HepG2 (cell line): ENCODE data around the gene KCNIP4. TPM values are rescaled to one million over a fixed set of nuclear protein-coding genes. Genes with fewer than 3 reads are reported as not detected.

Experiments
- ATAC-seq: fragments of 200-7000 bp; cut with Tn5 transposase; 3 replicates; pipeline ENCODE4 v1.9.1; 2020; ENCODE audit warnings: mild to moderate bottlenecking, moderate library complexity
- BruUV-seq: library from RNA; stranded (reverse); fragments of 400-500 nt; replicated peaks from 2 replicates; lab custom pipeline; 2021; lab: Mats Ljungman, UMichigan
- CTCF ChIA-PET: fragments of 300-600 bp; formaldehyde crosslinking; extraction: SDS; loops from one replicate; lab custom pipeline; 2021; ENCODE audit warnings: low total read pairs, inconsistent platforms, low intra/inter-chr PET ratio; lab: Yijun Ruan, JAX
- POLR2A ChIA-PET: fragments of 350-600 bp; sonication (Branson Sonifier 250); formaldehyde crosslinking; loops from one replicate; lab custom pipeline; 2020; ENCODE audit warnings: antibody characterized with exemption, inconsistent platforms; lab: Yijun Ruan, JAX
- DNase-seq: peaks from one replicate; pipeline ENCODE4 v3.0.0-alpha.2; 2015; ENCODE audit warnings: low spot score
- FAIRE-seq: peaks from 3 replicates; lab custom pipeline; 2011; peaks lifted over from hg19 to GRCh38; lab: Jason Lieb, UNC
- H2AFZ ChIP-seq: one replicate; pipeline ENCODE4 v1.6.1; 2011; ENCODE audit warnings: low read length, inconsistent platforms
- H3K27ac ChIP-seq: fragments of 300-600 bp; 3 replicates; pipeline ENCODE4 v1.8.0; 2011; ENCODE audit warnings: mixed run types, mild to moderate bottlenecking, mixed read lengths, low read length, inconsistent platforms; ENCODE audit not compliant: insufficient read depth; ENCODE audit errors: extremely low read length
- H3K27me3 ChIP-seq, 2 experiments: fragments of 200-600 bp in 1 of 2; 2 replicates in 1 of 2; 3 replicates in 1 of 2; pipeline versions ENCODE4 v1.6.0 to v1.8.0; 2011; ENCODE audit warnings: low read length in 2 of 2, mild to moderate bottlenecking in 2 of 2, moderate library complexity in 2 of 2, inconsistent platforms in 1 of 2; ENCODE audit not compliant: insufficient read depth in 2 of 2, control insufficient read depth in 1 of 2
- H3K36me3 ChIP-seq, 2 experiments: fragments of 200-600 bp in 1 of 2; replicated peaks in 1 of 2; 2 replicates in 1 of 2; 3 replicates in 1 of 2; pipeline versions ENCODE4 v1.5.1 to v1.8.0; 2011; ENCODE audit warnings: low read length in 2 of 2, inconsistent platforms in 1 of 2; ENCODE audit not compliant: insufficient read depth in 2 of 2, control insufficient read depth in 1 of 2
- H3K4me1 ChIP-seq: 2 replicates; pipeline ENCODE4 v1.5.1; 2012; ENCODE audit warnings: low read length, inconsistent platforms; ENCODE audit not compliant: insufficient read depth
- H3K4me2 ChIP-seq: 2 replicates; pipeline ENCODE4 v1.6.0; 2011; ENCODE audit warnings: low read depth, low read length, inconsistent platforms
- H3K4me3 ChIP-seq, 3 experiments: fragments of 200-600 bp in 1 of 3; sonication (generic), shearing (Covaris generic) in 1 of 3; replicated peaks in 1 of 3; 2 replicates each; pipeline ENCODE4 v1.5.1; 2011 to 2016; ENCODE audit warnings: low read length in 3 of 3, inconsistent platforms in 2 of 3, low read depth in 2 of 3, mild to moderate bottlenecking in 2 of 3, control low read depth in 1 of 3, mixed read lengths in 1 of 3; ENCODE audit not compliant: insufficient read depth in 1 of 3
- H3K79me2 ChIP-seq: one replicate; pipeline ENCODE4 v1.6.1; 2011; ENCODE audit warnings: low read length, inconsistent platforms; ENCODE audit not compliant: insufficient read depth
- H3K9ac ChIP-seq: 2 replicates; pipeline ENCODE4 v1.6.0; 2011; ENCODE audit warnings: mild to moderate bottlenecking, low read depth, low read length, inconsistent platforms; ENCODE audit not compliant: insufficient read depth
- H3K9me3 ChIP-seq: 2 replicates; pipeline ENCODE4 v1.5.1; 2012; ENCODE audit warnings: mild to moderate bottlenecking, low read length
- H4K20me1 ChIP-seq: 2 replicates; pipeline ENCODE4 v1.6.0; 2011; ENCODE audit warnings: inconsistent platforms, mild to moderate bottlenecking, low read length, moderate library complexity; ENCODE audit not compliant: insufficient read depth
- FOSL1 ChIP-seq: sonication (generic); formaldehyde crosslinking; IDR thresholded peaks from 2 replicates; pipeline ENCODE4 v1.9.0; 2021; ENCODE audit warnings: missing genetic modification reagents, borderline replicate concordance
- HNF4A ChIP-seq: sonication (generic); formaldehyde crosslinking; IDR thresholded peaks from 2 replicates; pipeline ENCODE4 v1.4.0; 2020; ENCODE audit warnings: missing genetic modification reagents
- KAT8 ChIP-seq: IDR thresholded peaks from 2 replicates; pipeline ENCODE4 v1.6.1; 2016; ENCODE audit warnings: missing genetic modification reagents, missing compliant biosample characterization
- MATR3 ChIP-seq: sonication (generic); formaldehyde crosslinking; IDR thresholded peaks from 2 replicates; pipeline ENCODE4 v1.4.0; 2020; ENCODE audit warnings: missing genetic modification reagents
- NFIB ChIP-seq: sonication (generic); formaldehyde crosslinking; IDR thresholded peaks from 2 replicates; pipeline ENCODE4 v1.9.0; 2021; ENCODE audit warnings: missing genetic modification reagents, mild to moderate bottlenecking, borderline replicate concordance
- NFYC ChIP-seq: IDR thresholded peaks from 2 replicates; pipeline ENCODE4 v1.6.1; 2016; ENCODE audit warnings: missing genetic modification reagents, missing compliant biosample characterization
- PAWR ChIP-seq: sonication (generic); formaldehyde crosslinking; IDR thresholded peaks from 2 replicates; pipeline ENCODE4 v1.4.0; 2020; ENCODE audit warnings: missing genetic modification reagents, mild to moderate bottlenecking, borderline replicate concordance
- ZFYVE20 ChIP-seq: sonication (generic); formaldehyde crosslinking; IDR thresholded peaks from 2 replicates; pipeline ENCODE4 v1.8.0; 2023; ENCODE audit warnings: low read depth, mild to moderate bottlenecking, moderate library complexity, missing genetic modification reagents, borderline replicate concordance
- ZKSCAN8 ChIP-seq: IDR thresholded peaks from 2 replicates; pipeline ENCODE4 v1.6.1; 2016; ENCODE audit warnings: borderline replicate concordance, missing genetic modification reagents, missing compliant biosample characterization
- ZNF317 ChIP-seq: sonication (generic); formaldehyde crosslinking; IDR thresholded peaks from 2 replicates; pipeline ENCODE4 v1.5.0; 2020; ENCODE audit warnings: mild to moderate bottlenecking, missing genetic modification reagents
- ZNF354B ChIP-seq: sonication (generic); formaldehyde crosslinking; IDR thresholded peaks from 2 replicates; pipeline ENCODE4 v1.8.0; 2022; ENCODE audit warnings: mild to moderate bottlenecking, missing genetic modification reagents
- ZNF564 ChIP-seq: sonication (generic); formaldehyde crosslinking; IDR thresholded peaks from 2 replicates; pipeline ENCODE4 v1.8.1; 2023; ENCODE audit warnings: mild to moderate bottlenecking, missing genetic modification reagents
- WGBS: methylation state at CpG from one replicate; pipeline ENCODE4 v1.1.6; 2017; ENCODE audit warnings: low lambda C conversion rate; 5-methylcytosine and 5-hydroxymethylcytosine counted together
- in situ Hi-C: cut with HindIII; loops from 2 replicates; pipeline ENCODE4 v1.10.0; 2017; ENCODE audit warnings: low pct_unique_long_range_greater_than_20kb; ENCODE audit not compliant: extremely low pct_ligation_motif_present
- intact Hi-C: fragments of 100-400 bp; cut with micrococcal nuclease; formaldehyde crosslinking; loops from one replicate; pipeline ENCODE4 v1.10.0; 2022; ENCODE audit not compliant: unreplicated experiment
- polyA plus RNA-seq, 8 experiments: library from polyadenylated mRNA; depleted of rRNA in 3 of 8; stranded (reverse) in 7 of 8; unstranded in 1 of 8; fragments of >200 nt; fragmentation: Illumina TruSeq in 4 of 8; extraction: Trizol in 4 of 8; gene quantifications; 2 replicates each; pipeline versions ENCODE4 v1.2.1 to v1.2.3, GENCODE V29; 2011 to 2016; ENCODE audit warnings: low read depth in 4 of 8, missing spikeins in 1 of 8, mixed read lengths in 1 of 8; ENCODE audit not compliant: insufficient read depth in 1 of 8
- total RNA-seq, 5 experiments: library from RNA; depleted of rRNA; stranded (reverse); fragments of >200 nt; fragmentation: Illumina TruSeq; extraction: Trizol; gene quantifications; 2 replicates each; pipeline ENCODE4 v1.2.3, GENCODE V29; 2016; ENCODE audit warnings: low read depth in 1 of 5
- TF ChIP-seq, protein P1 (sequence below): IDR thresholded peaks from 2 replicates; pipeline ENCODE4 v1.6.1; 2018; ENCODE audit warnings: missing genetic modification reagents, mild to moderate bottlenecking, missing compliant biosample characterization
- TF ChIP-seq, protein P2 (sequence below): sonication (generic); formaldehyde crosslinking; IDR thresholded peaks from 2 replicates; pipeline ENCODE4 v1.4.0; 2020; ENCODE audit warnings: missing genetic modification reagents

KCNIP4 gene
- total and polyA plus RNA-seq, 2 of the 13 experiments (the other 11 are each of a cell fraction or from before 2014, with no cell fraction given), result 0.09 TPM; not detected in 1

DNA sequence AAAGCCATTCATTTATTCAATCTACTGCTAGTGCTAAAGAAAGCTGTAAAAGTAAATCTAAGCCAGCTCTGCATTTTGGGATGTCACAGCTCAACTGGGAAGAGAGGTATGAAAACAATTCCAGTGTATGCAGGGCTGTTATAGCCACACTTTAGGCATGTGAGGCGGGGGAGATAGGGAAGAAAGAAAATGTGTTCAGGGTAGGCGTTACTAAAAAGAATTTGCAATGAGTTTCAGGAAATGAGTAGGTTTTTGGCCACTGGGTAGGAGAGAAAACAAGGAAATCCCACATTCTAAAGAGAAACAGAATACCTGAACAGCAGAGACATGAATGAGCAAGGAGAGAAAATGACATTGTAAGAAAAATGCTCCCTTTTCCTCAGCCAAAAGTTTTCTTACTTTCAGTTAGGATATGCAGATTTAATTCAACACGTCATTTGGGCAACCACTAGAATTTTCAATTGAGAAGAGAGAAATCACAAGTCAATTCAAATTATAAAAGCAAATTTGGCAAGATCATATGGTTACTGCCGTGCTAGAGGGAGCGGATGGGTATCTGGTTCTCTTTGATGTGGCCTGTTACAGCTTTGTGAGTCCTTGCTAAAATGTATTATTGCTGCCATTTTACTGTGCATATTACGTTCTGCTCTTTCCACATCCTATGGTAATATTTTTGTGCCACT is 226.3 kb downstream of the KCNIP4 start (continued):
- TF ChIP-seq MATR3 (CRISPR knock-in tag) (no peak), ZKSCAN8 (CRISPR knock-in tag) (no peak), NFIB (CRISPR knock-in tag) (no peak), ZNF317 (CRISPR knock-in tag) (no peak), ZNF354B (CRISPR knock-in tag) (no peak), ZNF564 (CRISPR knock-in tag) (no peak), NFYC (CRISPR knock-in tag) (no peak)
- TF ChIP-seq, protein P1, sequence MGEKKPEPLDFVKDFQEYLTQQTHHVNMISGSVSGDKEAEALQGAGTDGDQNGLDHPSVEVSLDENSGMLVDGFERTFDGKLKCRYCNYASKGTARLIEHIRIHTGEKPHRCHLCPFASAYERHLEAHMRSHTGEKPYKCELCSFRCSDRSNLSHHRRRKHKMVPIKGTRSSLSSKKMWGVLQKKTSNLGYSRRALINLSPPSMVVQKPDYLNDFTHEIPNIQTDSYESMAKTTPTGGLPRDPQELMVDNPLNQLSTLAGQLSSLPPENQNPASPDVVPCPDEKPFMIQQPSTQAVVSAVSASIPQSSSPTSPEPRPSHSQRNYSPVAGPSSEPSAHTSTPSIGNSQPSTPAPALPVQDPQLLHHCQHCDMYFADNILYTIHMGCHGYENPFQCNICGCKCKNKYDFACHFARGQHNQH (CRISPR knock-in tag), result no peak
- TF ChIP-seq, all 625 proteins: peak for 0

DNA sequence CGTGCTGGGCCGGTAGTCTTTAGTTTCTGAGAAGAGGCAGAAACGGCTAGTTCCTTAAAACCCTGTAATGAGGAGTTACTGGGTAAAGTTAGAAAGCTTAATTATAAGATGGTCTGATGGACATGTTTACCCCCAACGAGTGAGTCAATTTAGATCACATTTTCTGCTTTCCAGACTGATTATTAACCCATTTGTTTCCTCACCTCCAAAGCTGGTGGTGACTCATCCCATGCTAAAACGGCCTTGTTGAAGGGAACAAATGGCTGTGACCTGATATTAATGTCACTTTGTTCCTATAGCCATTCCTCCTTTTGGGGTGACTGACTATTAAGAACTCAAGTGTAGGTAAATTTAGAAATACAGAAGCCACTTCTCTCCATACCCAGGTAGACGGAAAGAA is 232.0 kb downstream of the KCNIP4 start:
- WGBS, result 1% methylated on average over 6 of the region's 6 CpGs
- H3K4me2 ChIP-seq, result no peak overlapping the region
- no peak overlapping the region for H3K4me3 ChIP-seq
- ATAC-seq (no peak), DNase-seq (no peak), FAIRE-seq (no peak)
- H3K36me3 ChIP-seq, result no peaks in the 10 kb centered on the region
- POLR2A ChIA-PET, result no interaction called here
- no peaks in the 10 kb centered on the region for H3K9me3 ChIP-seq
- no peak overlapping the region for H2AFZ ChIP-seq
- H3K27ac ChIP-seq, result no peak overlapping the region
- TF ChIP-seq FOSL1 (CRISPR knock-in tag) (no peak), KAT8 (no peak), PAWR (no peak), ZFYVE20 (no peak), HNF4A (CRISPR knock-in tag) (no peak)
- TF ChIP-seq, protein P2, sequence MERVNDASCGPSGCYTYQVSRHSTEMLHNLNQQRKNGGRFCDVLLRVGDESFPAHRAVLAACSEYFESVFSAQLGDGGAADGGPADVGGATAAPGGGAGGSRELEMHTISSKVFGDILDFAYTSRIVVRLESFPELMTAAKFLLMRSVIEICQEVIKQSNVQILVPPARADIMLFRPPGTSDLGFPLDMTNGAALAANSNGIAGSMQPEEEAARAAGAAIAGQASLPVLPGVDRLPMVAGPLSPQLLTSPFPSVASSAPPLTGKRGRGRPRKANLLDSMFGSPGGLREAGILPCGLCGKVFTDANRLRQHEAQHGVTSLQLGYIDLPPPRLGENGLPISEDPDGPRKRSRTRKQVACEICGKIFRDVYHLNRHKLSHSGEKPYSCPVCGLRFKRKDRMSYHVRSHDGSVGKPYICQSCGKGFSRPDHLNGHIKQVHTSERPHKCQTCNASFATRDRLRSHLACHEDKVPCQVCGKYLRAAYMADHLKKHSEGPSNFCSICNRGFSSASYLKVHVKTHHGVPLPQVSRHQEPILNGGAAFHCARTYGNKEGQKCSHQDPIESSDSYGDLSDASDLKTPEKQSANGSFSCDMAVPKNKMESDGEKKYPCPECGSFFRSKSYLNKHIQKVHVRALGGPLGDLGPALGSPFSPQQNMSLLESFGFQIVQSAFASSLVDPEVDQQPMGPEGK (CRISPR knock-in tag), result no peak
- no peak overlapping the region for H3K9ac ChIP-seq
- no peaks in the 10 kb centered on the region for H3K79me2 ChIP-seq
- in situ Hi-C loops (no loop called here), intact Hi-C loops (no loop called here)
- H4K20me1 ChIP-seq, result no peaks in the 10 kb centered on the region
- no peaks in the 10 kb centered on the region for H3K4me1 ChIP-seq
- CTCF ChIA-PET, result no interaction called here
- H3K27me3 ChIP-seq, result no peaks in the 10 kb centered on the region
- BruUV-seq, result no TSS peak
